Hair follicle dermal papilla cell (primary cell): Measurements from ENCODE around the gene CACNB2. TPM values are rescaled to one million over a fixed set of nuclear protein-coding genes. Genes with fewer than 3 reads are reported as not detected.

Experiments
- total RNA-seq: library from RNA; depleted of rRNA; stranded (reverse); fragments of >200 nt; gene quantifications from 2 replicates; pipeline ENCODE4 v1.2.3, GENCODE V29; 2012

The CACNB2 gene
- total RNA-seq = 0.73 and 0.97 TPM in 2 replicates

DNA sequence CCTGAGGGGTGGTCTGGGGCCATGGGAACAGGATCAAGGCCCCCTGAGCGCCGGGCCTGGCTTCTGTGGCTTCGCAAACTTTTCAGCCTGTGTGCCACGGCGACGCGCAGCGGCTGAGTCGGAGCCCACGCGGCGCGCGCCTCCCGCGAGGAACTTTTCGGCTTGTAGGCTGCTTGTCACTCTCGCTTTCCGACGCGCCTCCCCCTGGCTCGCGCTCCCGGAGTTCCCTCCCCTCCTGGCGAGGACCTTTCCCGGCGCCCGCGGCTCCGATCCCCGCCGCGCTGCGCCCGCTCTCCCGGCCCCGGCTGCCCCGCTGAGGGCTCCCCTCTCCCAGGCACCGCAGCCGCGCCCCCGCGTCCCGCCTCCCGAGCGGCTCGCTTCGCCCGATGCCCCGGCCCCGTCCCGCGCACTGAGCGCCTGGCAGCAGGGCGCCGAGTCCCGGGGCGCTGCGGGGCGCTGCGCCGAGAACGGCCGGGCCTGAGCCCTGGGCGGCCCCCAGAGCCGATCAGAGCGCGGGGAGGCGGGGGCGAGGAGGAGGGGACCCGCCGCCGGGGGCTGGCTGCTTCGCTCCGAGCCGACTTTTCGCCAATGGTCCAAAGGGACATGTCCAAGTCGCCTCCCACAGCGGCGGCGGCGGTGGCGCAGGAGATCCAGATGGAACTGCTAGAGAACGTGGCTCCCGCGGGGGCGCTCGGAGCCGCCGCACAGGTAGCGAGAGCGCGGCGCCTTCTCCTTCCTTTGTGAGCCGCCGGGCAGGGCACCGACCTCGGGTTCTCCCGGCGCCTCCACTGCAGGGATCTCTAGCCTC is at the start of gene CACNB2:
Gene CACNB2 (plus strand): TSS at position 276 of the 808 bp plus-strand sequence.

Other genes with a start within 250 kb of the CACNB2 start
- not detected in 2 replicates for gene SLC39A12, start 188.5 kb upstream of the CACNB2 start, total RNA-seq